PC-9 (cell line): ENCODE data around the gene PES1. TPM values are rescaled to one million over a fixed set of nuclear protein-coding genes. Genes with fewer than 3 reads are reported as not detected.
"Not testable (repeated sequence)": the region's sequence is repeated elsewhere in the genome, so short reads cannot be mapped to it uniquely, and the experiment has no call there.

Experiments
- BruUV-seq: library from RNA; stranded (reverse); fragments of 400-500 nt; replicated peaks from 2 replicates; lab custom pipeline; 2021; lab: Mats Ljungman, UMichigan
- CTCF ChIA-PET: fragments of 300-600 bp; sonication (Branson Sonifier 250); formaldehyde crosslinking; loops from one replicate; lab custom pipeline; 2022; ENCODE audit warnings: antibody characterized with exemption; lab: Charles Lee
- POLR2A ChIA-PET: fragments of 300-600 bp; sonication (Branson Sonifier 250); formaldehyde crosslinking; loops from one replicate; lab custom pipeline; 2022; ENCODE audit warnings: antibody characterized with exemption; ENCODE audit not compliant: unreplicated experiment; lab: Charles Lee
- DNase-seq, 2 experiments: peaks; one replicate each; pipeline versions ENCODE4 v3.0.0 to v3.0.0-alpha.2; 2015 to 2022; ENCODE audit warnings: mixed read lengths in 1 of 2
- H2AFZ ChIP-seq: fragments of 200-600 bp; sonication (generic); 2 replicates; pipeline ENCODE4 v1.8.1; 2017; ENCODE audit warnings: antibody characterized with exemption
- H3F3A ChIP-seq: fragments of 200-600 bp; sonication (generic); 2 replicates; pipeline ENCODE4 v1.8.1; 2017; ENCODE audit warnings: antibody characterized with exemption, mild to moderate bottlenecking, low read depth; ENCODE audit not compliant: insufficient read depth
- H3K27ac ChIP-seq: fragments of 200-600 bp; sonication (generic); 2 replicates; pipeline ENCODE4 v1.6.1; 2016; ENCODE audit warnings: mixed run types
- H3K27me3 ChIP-seq: fragments of 200-600 bp; sonication (generic); 2 replicates; pipeline ENCODE4 v1.6.1; 2016; ENCODE audit warnings: low read depth, mixed run types; ENCODE audit not compliant: insufficient read depth
- H3K36me3 ChIP-seq: fragments of 200-600 bp; sonication (generic); 2 replicates; pipeline ENCODE4 v1.6.1; 2016; ENCODE audit warnings: low read depth, mixed run types
- H3K4me1 ChIP-seq: fragments of 200-600 bp; sonication (generic); replicated peaks from 2 replicates; pipeline ENCODE4 v1.6.1; 2016; ENCODE audit warnings: mixed run types; ENCODE audit not compliant: insufficient read depth
- H3K4me2 ChIP-seq: fragments of 200-600 bp; sonication (generic); 2 replicates; pipeline ENCODE4 v1.6.1; 2017; ENCODE audit warnings: mixed run types
- H3K4me3 ChIP-seq: fragments of 200-600 bp; sonication (generic); 2 replicates; pipeline ENCODE4 v1.6.1; 2016; ENCODE audit warnings: mixed run types
- H3K79me2 ChIP-seq: fragments of 200-600 bp; sonication (generic); 2 replicates; pipeline ENCODE4 v1.6.1; 2017; ENCODE audit warnings: low read depth, mixed run types
- H3K9me2 ChIP-seq: fragments of 200-600 bp; sonication (generic); 2 replicates; pipeline ENCODE4 v1.8.1; 2017; ENCODE audit warnings: mild to moderate bottlenecking; ENCODE audit not compliant: insufficient read depth
- H3K9me3 ChIP-seq: fragments of 200-600 bp; sonication (generic); 2 replicates; pipeline ENCODE4 v1.8.1; 2016; ENCODE audit warnings: low read depth; ENCODE audit not compliant: insufficient read depth
- H4K20me1 ChIP-seq: fragments of 200-600 bp; sonication (generic); 2 replicates; pipeline ENCODE4 v1.8.1; 2017; ENCODE audit not compliant: insufficient read depth
- CTCF ChIP-seq: fragments of 200-600 bp; sonication (generic); conservative IDR thresholded peaks from 2 replicates; pipeline ENCODE4 v1.6.1; 2017; ENCODE audit warnings: mixed run types, antibody characterized with exemption, mild to moderate bottlenecking, moderate library complexity
- EZH2 ChIP-seq: fragments of 200-600 bp; sonication (generic); IDR thresholded peaks from 2 replicates; pipeline ENCODE4 v1.8.0; 2017; ENCODE audit warnings: antibody characterized with exemption, low read depth
- intact Hi-C: fragments of 100-400 bp; cut with micrococcal nuclease; formaldehyde crosslinking; loops from one replicate; pipeline ENCODE4 v1.10.0; 2022; ENCODE audit not compliant: unreplicated experiment
- total RNA-seq: library from RNA; stranded (reverse); gene quantifications from 2 replicates; pipeline ENCODE4 v1.2.3, GENCODE V29; 2021

Gene PES1
- total RNA-seq, 1 experiment from 2014 or later = 94.3 TPM

GRCh38 chr22:30635273-30636225, 43.8 kb upstream of the PES1 start, which contains the start of gene SLC35E4:
Gene SLC35E4 (plus strand): TSS chr22:30635781. CDS start chr22:30636451, 670 bp downstream.
- H4K20me1 ChIP-seq = no peaks in the 10 kb centered on the region
- intact Hi-C loops = loop anchor here (10.0 kb wide), 1 partner anchor 289 kb away; no protein-coding TSS in a partner anchor
- peak; percentile 60 to 92 for DNase-seq
- peaks cover 26% of the 10 kb centered on the region for H3F3A ChIP-seq
- peak within 1 kb of the TSS; percentile 74 for H3K4me3 ChIP-seq
- no peaks in the 10 kb centered on the region for H3K27me3 ChIP-seq
- no peaks in the 10 kb centered on the region for H3K36me3 ChIP-seq
- CTCF ChIA-PET = interaction anchor here (0.5 to 2.2 kb wide), 11 partner anchors 26 to 526 kb away, joined by 3 to 26 read pairs (median 5); partner anchors contain the start of genes OSBP2 and PES1
- peak within 1 kb of the TSS; percentile 99 for H2AFZ ChIP-seq
- peaks cover 25% of the 10 kb centered on the region for H3K4me1 ChIP-seq
- no peaks in the 10 kb centered on the region for H3K9me3 ChIP-seq
- H3K9me2 ChIP-seq = no peaks in the 10 kb centered on the region
- BruUV-seq = TSS peak; percentile 41
- H3K4me2 ChIP-seq = peak within 1 kb of the TSS; percentile 99
- POLR2A ChIA-PET = interaction anchor here (0.5 to 1.0 kb wide), 3 partner anchors 95 to 1938 kb away, joined by 3 to 12 read pairs (median 3); partner anchors contain the start of gene TBC1D10A
- peak within 1 kb of the TSS; percentile 50 for H3K27ac ChIP-seq
- peaks cover 13% of the 10 kb centered on the region for H3K79me2 ChIP-seq
- no peak for TF ChIP-seq CTCF
- TF ChIP-seq EZH2 = no peak

DNA sequence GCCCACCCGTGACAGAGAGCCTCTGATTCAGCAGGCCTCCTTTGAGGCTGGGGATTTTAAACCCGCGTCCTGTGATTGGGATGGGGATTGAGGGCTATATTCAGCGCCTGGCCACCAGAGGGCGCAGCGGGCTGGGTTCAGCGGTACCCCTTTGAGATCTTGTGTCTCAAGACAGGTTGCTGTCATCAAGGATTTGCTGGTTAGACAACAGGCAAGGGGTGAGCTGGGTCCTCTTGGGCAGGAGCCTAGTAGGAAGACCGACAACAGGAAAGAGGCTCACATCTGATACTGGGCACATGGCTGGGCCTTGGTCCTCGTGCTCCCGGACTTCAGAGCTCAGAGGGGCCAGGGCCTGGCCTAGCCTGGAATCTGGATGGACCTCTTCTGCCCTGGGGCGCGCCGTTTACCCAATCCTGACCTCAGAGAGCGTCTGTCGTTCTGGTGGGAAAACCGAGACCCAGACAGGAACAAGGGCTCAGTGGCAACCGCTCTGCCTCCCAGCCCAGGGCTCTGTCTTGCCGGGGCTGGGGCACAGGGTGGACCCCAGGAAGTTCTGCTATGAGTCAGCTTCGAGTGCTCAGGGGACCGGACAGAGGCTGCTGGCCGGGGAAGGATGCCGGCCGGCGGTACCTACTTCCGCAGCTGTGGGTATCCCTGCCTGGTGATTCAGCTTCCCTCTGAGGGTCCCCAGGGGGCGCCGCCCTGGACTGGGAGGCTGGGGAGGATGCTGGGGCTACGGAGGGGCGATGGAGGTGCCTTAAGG, 42.9 kb upstream of the PES1 start:
- TF ChIP-seq EZH2 (no peak), CTCF (peak; percentile 99)
- H3K27me3 ChIP-seq = no peaks in the 10 kb centered on the region
- peaks cover 26% of the 10 kb centered on the region for H3F3A ChIP-seq
- peak overlapping the region; percentile 74; the same call in 1 of the 2 replicates for H3K4me3 ChIP-seq
- BruUV-seq = no TSS peak
- H4K20me1 ChIP-seq = no peaks in the 10 kb centered on the region
- no peaks in the 10 kb centered on the region for H3K9me3 ChIP-seq
- H3K4me2 ChIP-seq = peak overlapping the region; percentile 99
- peaks cover 13% of the 10 kb centered on the region for H3K79me2 ChIP-seq
- intact Hi-C loops = loop anchor here (1.0 to 10.0 kb wide), 4 partner anchors 60 to 290 kb away; partner anchors contain the start of gene OSBP2
- DNase-seq = peak; percentile 87 to 89
- POLR2A ChIA-PET = interaction anchor here (0.5 to 0.6 kb wide), 2 partner anchors 120 to 1939 kb away, joined by 6 to 12 read pairs; no protein-coding TSS in a partner anchor
- H3K36me3 ChIP-seq = no peaks in the 10 kb centered on the region
- peak overlapping the region; percentile 50 for H3K27ac ChIP-seq
- peak overlapping the region; percentile 70 for H2AFZ ChIP-seq
- H3K4me1 ChIP-seq = peaks cover 25% of the 10 kb centered on the region
- no peaks in the 10 kb centered on the region for H3K9me2 ChIP-seq
- CTCF ChIA-PET = interaction anchor here (0.5 to 2.2 kb wide), 14 partner anchors 11 to 511 kb away, joined by 3 to 26 read pairs (median 4); partner anchors contain the start of genes OSBP2 and PES1

GRCh38 chr22:30631469-30631868, 39.8 kb upstream of the PES1 start:
- POLR2A ChIA-PET, H3K36me3 ChIP-seq, H3K79me2 ChIP-seq, H2AFZ ChIP-seq, H3K9me3 ChIP-seq, H3K4me2 ChIP-seq, H3K4me3 ChIP-seq, H3K27me3 ChIP-seq, H4K20me1 ChIP-seq, H3K27ac ChIP-seq, CTCF ChIA-PET, DNase-seq, BruUV-seq, H3K9me2 ChIP-seq: not testable (repeated sequence)
- intact Hi-C loops = loop anchor here (10.0 kb wide), 1 partner anchor 293 kb away; no protein-coding TSS in a partner anchor
- Histone ChIP-seq H3F3A (peaks cover 18% of the 10 kb centered on the region), H3K4me1 (peaks cover 11% of the 10 kb centered on the region)
